Trophoblast cell (in vitro differentiated cells and primary cell): ENCODE measurements around the gene EYS.

ENCODE experiments used
- DNase-seq, 2 donors: peaks; one replicate each; pipeline ENCODE4 v3.0.0-alpha.2; 2016
- H2AFZ ChIP-seq: 2 replicates; pipeline ENCODE4 v1.6.1; 2013; ENCODE audit warnings: low read length, moderate library complexity, mild to moderate bottlenecking; ENCODE audit not compliant: insufficient read depth, poor library complexity
- H2AK5ac ChIP-seq: 2 replicates; pipeline ENCODE4 v1.6.1; 2013; ENCODE audit warnings: mild to moderate bottlenecking, low read length
- H2BK120ac ChIP-seq: 2 replicates; pipeline ENCODE4 v1.6.1; 2013; ENCODE audit warnings: low read length, mild to moderate bottlenecking, moderate library complexity; ENCODE audit not compliant: insufficient read depth, poor library complexity
- H2BK12ac ChIP-seq: 2 replicates; pipeline ENCODE4 v1.6.1; 2013; ENCODE audit warnings: mild to moderate bottlenecking, low read length, moderate library complexity
- H2BK5ac ChIP-seq: 2 replicates; pipeline ENCODE4 v1.6.1; 2013; ENCODE audit warnings: low read length, low read depth, moderate library complexity, mild to moderate bottlenecking; ENCODE audit not compliant: poor library complexity
- H3K14ac ChIP-seq: 2 replicates; pipeline ENCODE4 v1.6.1; 2013; ENCODE audit warnings: mild to moderate bottlenecking, low read length
- H3K18ac ChIP-seq: 2 replicates; pipeline ENCODE4 v1.6.1; 2013; ENCODE audit warnings: mild to moderate bottlenecking, low read length
- H3K23ac ChIP-seq: 2 replicates; pipeline ENCODE4 v1.6.1; 2013; ENCODE audit warnings: low read length
- H3K27ac ChIP-seq: 2 replicates; pipeline ENCODE4 v1.5.1; 2013; ENCODE audit warnings: low read depth, mild to moderate bottlenecking, inconsistent platforms, low read length, moderate library complexity
- H3K27me3 ChIP-seq: 2 replicates; pipeline ENCODE4 v1.6.1; 2013; ENCODE audit warnings: inconsistent platforms, mild to moderate bottlenecking, low read length, moderate library complexity; ENCODE audit not compliant: insufficient read depth
- H3K36me3 ChIP-seq, 2 experiments: 1 replicate in 1 of 2; 2 replicates in 1 of 2; pipeline ENCODE4 v1.6.1; 2013; ENCODE audit warnings: low read length in 2 of 2, mild to moderate bottlenecking in 2 of 2, moderate library complexity in 1 of 2; ENCODE audit not compliant: insufficient read depth in 2 of 2, control insufficient read depth in 1 of 2
- H3K4ac ChIP-seq: 2 replicates; pipeline ENCODE4 v1.6.1; 2013; ENCODE audit warnings: low read depth, mild to moderate bottlenecking, low read length, moderate library complexity
- H3K4me1 ChIP-seq, 2 experiments: 1 replicate in 1 of 2; 2 replicates in 1 of 2; pipeline ENCODE4 v1.6.1; 2013; ENCODE audit warnings: low read length in 2 of 2, mild to moderate bottlenecking in 2 of 2, moderate library complexity in 1 of 2; ENCODE audit not compliant: insufficient read depth in 2 of 2, control insufficient read depth in 1 of 2
- H3K4me2 ChIP-seq: 2 replicates; pipeline ENCODE4 v1.6.1; 2013; ENCODE audit warnings: inconsistent platforms, mild to moderate bottlenecking, low read length, moderate library complexity
- H3K4me3 ChIP-seq: 2 replicates; pipeline ENCODE4 v1.5.1; 2013; ENCODE audit warnings: mild to moderate bottlenecking, low read depth, low read length, inconsistent platforms
- H3K79me1 ChIP-seq: one replicate; pipeline ENCODE4 v1.6.1; 2013; ENCODE audit warnings: low read length
- H3K79me2 ChIP-seq: 2 replicates; pipeline ENCODE4 v1.6.1; 2013; ENCODE audit warnings: low read length, mild to moderate bottlenecking; ENCODE audit not compliant: control insufficient read depth, insufficient read depth, poor library complexity
- H3K9ac ChIP-seq: 2 replicates; pipeline ENCODE4 v1.6.1; 2013; ENCODE audit warnings: mild to moderate bottlenecking, low read length
- H3K9me3 ChIP-seq: 2 replicates; pipeline ENCODE4 v1.6.1; 2013; ENCODE audit warnings: low read depth, mild to moderate bottlenecking, control low read depth, inconsistent platforms, low read length; ENCODE audit not compliant: insufficient read depth
- H4K12ac ChIP-seq: 2 replicates; pipeline ENCODE4 v1.6.1; 2013; ENCODE audit warnings: low read depth, mild to moderate bottlenecking, low read length, moderate library complexity
- H4K8ac ChIP-seq: 2 replicates; pipeline ENCODE4 v1.6.1; 2013; ENCODE audit warnings: low read depth, mild to moderate bottlenecking, low read length, moderate library complexity
- H4K91ac ChIP-seq: one replicate; pipeline ENCODE4 v1.6.1; 2013; ENCODE audit warnings: low read depth, mild to moderate bottlenecking, low read length, moderate library complexity
- WGBS: extraction: QIAGEN DNeasy Blood & Tissue Kit; methylation state at CpG from one replicate; pipeline ENCODE4 v1.1.7; 2013; ENCODE audit warnings: missing lambda C conversion rate; ENCODE audit not compliant: insufficient read length, insufficient coverage; ENCODE audit errors: extremely low coverage; 5-methylcytosine and 5-hydroxymethylcytosine counted together

EYS gene

GRCh38 chr6:65461121-65461520, 245.9 kb downstream of the EYS start:
- Histone ChIP-seq H3K79me1 (no peaks in the 10 kb centered on the region), H3K27ac (no peak overlapping the region), H2AFZ (no peak overlapping the region), H3K4me1 (no peaks in the 10 kb centered on the region), H2BK12ac (no peak overlapping the region), H3K9ac (no peak overlapping the region), H3K18ac (no peak overlapping the region), H4K8ac (no peak overlapping the region), H3K14ac (no peak overlapping the region), H3K23ac (no peak overlapping the region), H3K4me3 (no peak overlapping the region), H3K9me3 (no peaks in the 10 kb centered on the region), H3K4ac (no peak overlapping the region), H2BK120ac (no peak overlapping the region), H3K27me3 (no peaks in the 10 kb centered on the region), H2AK5ac (no peak overlapping the region), H3K4me2 (no peak overlapping the region), H4K91ac (no peak overlapping the region), H4K12ac (no peak overlapping the region), H2BK5ac (no peak overlapping the region), H3K79me2 (no peaks in the 10 kb centered on the region), H3K36me3 (no peaks in the 10 kb centered on the region)
- peak in 1 of 2 donors; percentile 18 for DNase-seq
- WGBS, result no CpG with 5 or more reads among the region's 3 CpGs

GRCh38 chr6:65452333-65452732, 254.7 kb downstream of the EYS start:
- Histone ChIP-seq H3K18ac (no peak overlapping the region), H3K14ac (no peak overlapping the region), H2BK5ac (no peak overlapping the region), H4K91ac (no peak overlapping the region), H3K79me1 (no peaks in the 10 kb centered on the region), H3K23ac (no peak overlapping the region), H3K9me3 (no peaks in the 10 kb centered on the region), H4K8ac (no peak overlapping the region), H3K9ac (no peak overlapping the region), H2BK120ac (no peak overlapping the region), H3K4me2 (no peak overlapping the region), H3K4ac (no peak overlapping the region), H4K12ac (no peak overlapping the region), H3K79me2 (no peaks in the 10 kb centered on the region), H2AFZ (no peak overlapping the region), H3K27me3 (no peaks in the 10 kb centered on the region), H2BK12ac (no peak overlapping the region), H3K4me3 (no peak overlapping the region), H2AK5ac (no peak overlapping the region), H3K27ac (no peak overlapping the region), H3K4me1 (no peaks in the 10 kb centered on the region), H3K36me3 (no peaks in the 10 kb centered on the region)
- no CpG with 5 or more reads among the region's 1 CpG for WGBS
- no peak for DNase-seq

- H3K4me2 ChIP-seq, result no peak overlapping the region
- H3K79me1 ChIP-seq, result no peaks in the 10 kb centered on the region
- H3K4me1 ChIP-seq, result no peaks in the 10 kb centered on the region
- no peak for DNase-seq
- H2BK5ac ChIP-seq, result no peak overlapping the region
- no peak overlapping the region for H3K4ac ChIP-seq
- H2AFZ ChIP-seq, result no peak overlapping the region
- no peak overlapping the region for H4K8ac ChIP-seq
- no peaks in the 10 kb centered on the region for H3K9me3 ChIP-seq
- no peak overlapping the region for H3K14ac ChIP-seq
- H4K12ac ChIP-seq, result no peak overlapping the region
- no peak overlapping the region for H3K18ac ChIP-seq
- no peak overlapping the region for H3K4me3 ChIP-seq
- no peak overlapping the region for H3K9ac ChIP-seq
- no peaks in the 10 kb centered on the region for H3K27me3 ChIP-seq
- H3K27ac ChIP-seq, result no peak overlapping the region
- H3K36me3 ChIP-seq, result no peaks in the 10 kb centered on the region
- no peaks in the 10 kb centered on the region for H3K79me2 ChIP-seq
- no peak overlapping the region for H4K91ac ChIP-seq
- no peak overlapping the region for H2AK5ac ChIP-seq
- no peak overlapping the region for H2BK120ac ChIP-seq
- no peak overlapping the region for H2BK12ac ChIP-seq
- no peak overlapping the region for H3K23ac ChIP-seq
- WGBS, result no CpG with 5 or more reads among the region's 1 CpG
Observed at GRCh38 chr6:65450451-65450850, 256.6 kb downstream of the EYS start.

GRCh38 chr6:65449926-65450325, 257.1 kb downstream of the EYS start:
- Histone ChIP-seq H3K27me3 (no peaks in the 10 kb centered on the region), H3K79me1 (no peaks in the 10 kb centered on the region), H3K9me3 (no peaks in the 10 kb centered on the region), H2AK5ac (no peak overlapping the region), H3K27ac (no peak overlapping the region), H2AFZ (no peak overlapping the region), H3K36me3 (no peaks in the 10 kb centered on the region), H3K4me1 (no peaks in the 10 kb centered on the region), H4K12ac (no peak overlapping the region), H2BK120ac (no peak overlapping the region), H3K18ac (no peak overlapping the region), H3K79me2 (no peaks in the 10 kb centered on the region), H3K9ac (no peak overlapping the region), H3K4me2 (no peak overlapping the region), H3K14ac (no peak overlapping the region), H3K23ac (no peak overlapping the region), H2BK12ac (no peak overlapping the region), H4K91ac (no peak overlapping the region), H3K4me3 (no peak overlapping the region), H3K4ac (no peak overlapping the region), H4K8ac (no peak overlapping the region), H2BK5ac (no peak overlapping the region)
- WGBS, result no CpG with 5 or more reads among the region's 1 CpG
- DNase-seq, result no peak
